RPMI7951 (cell line): ENCODE results near the gene PRODH2. TPM values are rescaled to one million over a fixed set of nuclear protein-coding genes. Genes with fewer than 3 reads are reported as not detected.

Experiments
- DNase-seq: peaks from one replicate; pipeline ENCODE4 v3.0.0-alpha.2; 2012; ENCODE audit warnings: low read depth
- total RNA-seq: library from RNA; depleted of rRNA; stranded (reverse); fragments of >200 nt; shearing (Covaris generic); gene quantifications from 2 replicates; pipeline ENCODE4 v1.2.3, GENCODE V29; 2014; rRNA removed

Gene PRODH2
- total RNA-seq, 1 experiment from 2014 or later: not detected

DNA sequence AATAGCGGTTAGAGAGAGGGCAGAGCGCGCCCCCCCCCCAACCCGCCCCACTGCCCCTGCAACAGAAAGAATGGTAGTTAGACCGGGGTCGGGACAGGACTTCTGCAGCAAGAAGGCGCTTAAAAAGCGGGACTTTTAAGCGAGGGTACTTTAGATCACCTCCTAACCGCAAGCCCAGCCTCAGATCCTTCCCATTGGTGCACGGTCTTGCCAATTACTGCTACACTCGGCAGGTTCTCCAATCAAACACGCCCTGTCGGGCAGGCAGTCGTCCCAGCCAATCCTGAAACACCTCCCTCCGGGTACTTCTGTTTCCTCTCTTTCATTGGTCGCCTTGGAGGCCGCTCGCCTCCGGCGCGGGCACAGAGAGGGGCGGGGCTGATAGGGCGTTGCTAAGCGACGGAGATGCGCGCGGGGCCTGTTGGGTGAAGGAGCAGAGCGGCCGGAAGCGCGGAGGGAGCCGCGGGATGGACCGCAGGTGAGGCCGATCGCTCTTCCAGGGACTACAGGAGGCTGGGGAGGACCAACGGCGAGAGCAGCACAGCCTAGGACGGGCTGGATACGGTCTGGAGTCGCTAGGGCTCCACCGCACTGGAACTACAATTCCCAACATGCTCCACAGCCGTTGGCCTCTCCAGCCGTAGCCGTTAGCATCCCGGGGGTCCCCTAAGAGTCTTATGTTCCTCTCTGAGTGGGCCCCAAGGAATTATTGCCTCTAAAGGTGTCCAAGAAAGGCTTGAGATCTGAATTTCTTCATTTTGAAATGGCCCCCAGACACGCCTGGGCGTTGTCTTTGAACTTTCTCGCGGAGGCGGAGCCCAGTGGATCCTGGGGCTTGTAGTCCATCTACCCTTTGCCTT lies 54.7 kb downstream of the PRODH2 start, which contains the start of gene PROSER3:
Gene PROSER3 (plus strand): TSS at position 428 of the 860 bp plus-strand sequence. CDS start 40 bp downstream, at position 468.
- peak; percentile 100 for DNase-seq

DNA sequence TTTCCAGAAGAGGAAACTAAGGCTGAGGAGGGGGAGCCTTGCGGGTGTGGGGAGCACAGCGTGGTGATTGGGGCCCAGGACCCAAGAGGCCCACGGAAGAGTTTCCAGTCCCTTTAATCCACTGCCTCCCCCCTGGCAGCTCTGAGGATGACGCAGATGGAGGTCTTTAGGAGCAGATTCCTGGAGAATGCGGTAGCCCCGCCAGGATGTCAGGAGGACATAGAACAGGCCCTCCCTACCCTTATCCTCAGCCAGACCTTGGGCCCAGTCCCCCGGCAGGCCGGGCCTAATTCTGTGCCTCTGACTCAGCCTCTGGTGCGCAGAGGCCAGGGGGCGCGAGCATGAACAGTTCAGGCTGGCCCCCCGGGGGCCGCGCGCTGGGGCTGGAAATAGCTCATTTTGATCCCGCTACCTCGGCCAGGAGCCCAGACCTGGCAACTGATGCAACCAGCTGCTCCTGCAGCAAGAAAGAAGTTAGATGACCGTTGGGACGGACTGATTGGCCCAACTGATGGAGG lies 55.4 kb downstream of the PRODH2 start:
- peak; percentile 88 for DNase-seq

DNA sequence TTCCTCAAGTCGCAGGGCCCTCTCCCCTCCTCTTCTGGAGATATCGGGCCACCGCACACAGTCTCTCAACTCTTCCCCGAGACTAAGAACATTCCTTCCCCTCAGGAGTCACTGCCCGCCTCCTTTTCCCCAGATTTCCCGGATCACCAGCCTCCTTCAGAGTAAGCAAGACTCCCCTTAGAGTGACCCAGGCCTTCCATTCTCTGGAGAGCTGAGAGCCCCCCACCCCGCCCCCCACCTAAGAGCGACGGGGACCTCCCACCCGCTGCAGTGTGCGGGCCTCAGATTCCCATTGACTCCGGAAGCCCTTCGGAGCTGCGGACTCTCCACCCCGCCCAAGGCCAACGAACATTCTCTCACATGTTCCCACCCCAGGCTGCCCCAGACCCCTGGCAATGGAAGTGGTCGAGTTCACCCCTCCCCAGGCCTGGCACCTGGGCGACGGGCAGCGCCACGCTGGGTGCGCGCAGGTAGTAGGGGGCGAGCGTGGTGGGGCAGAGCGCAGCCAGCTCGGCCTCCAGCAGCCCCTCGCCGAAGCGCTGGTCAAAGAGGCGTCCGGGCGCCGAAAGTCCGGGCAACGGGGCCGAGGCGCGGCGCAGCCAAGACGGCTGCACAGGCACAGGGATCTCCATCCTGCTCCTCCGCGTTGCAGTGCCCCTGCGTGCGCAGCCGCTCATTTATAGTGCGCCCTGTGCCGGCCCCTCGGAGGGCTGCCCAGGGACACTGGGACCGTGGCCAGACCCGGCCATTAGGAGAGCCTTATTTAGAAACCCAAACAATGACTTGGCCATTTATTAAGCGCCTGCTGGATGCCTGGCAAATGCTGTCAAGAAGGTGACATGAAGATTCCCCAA lies 56.0 kb downstream of the PRODH2 start, which contains the start of gene HSPB6:
Gene HSPB6 (minus strand): TSS at position 653 of the 854 bp plus-strand sequence. CDS start 21 bp downstream, at position 632.
- peak; percentile 37 for DNase-seq

DNA sequence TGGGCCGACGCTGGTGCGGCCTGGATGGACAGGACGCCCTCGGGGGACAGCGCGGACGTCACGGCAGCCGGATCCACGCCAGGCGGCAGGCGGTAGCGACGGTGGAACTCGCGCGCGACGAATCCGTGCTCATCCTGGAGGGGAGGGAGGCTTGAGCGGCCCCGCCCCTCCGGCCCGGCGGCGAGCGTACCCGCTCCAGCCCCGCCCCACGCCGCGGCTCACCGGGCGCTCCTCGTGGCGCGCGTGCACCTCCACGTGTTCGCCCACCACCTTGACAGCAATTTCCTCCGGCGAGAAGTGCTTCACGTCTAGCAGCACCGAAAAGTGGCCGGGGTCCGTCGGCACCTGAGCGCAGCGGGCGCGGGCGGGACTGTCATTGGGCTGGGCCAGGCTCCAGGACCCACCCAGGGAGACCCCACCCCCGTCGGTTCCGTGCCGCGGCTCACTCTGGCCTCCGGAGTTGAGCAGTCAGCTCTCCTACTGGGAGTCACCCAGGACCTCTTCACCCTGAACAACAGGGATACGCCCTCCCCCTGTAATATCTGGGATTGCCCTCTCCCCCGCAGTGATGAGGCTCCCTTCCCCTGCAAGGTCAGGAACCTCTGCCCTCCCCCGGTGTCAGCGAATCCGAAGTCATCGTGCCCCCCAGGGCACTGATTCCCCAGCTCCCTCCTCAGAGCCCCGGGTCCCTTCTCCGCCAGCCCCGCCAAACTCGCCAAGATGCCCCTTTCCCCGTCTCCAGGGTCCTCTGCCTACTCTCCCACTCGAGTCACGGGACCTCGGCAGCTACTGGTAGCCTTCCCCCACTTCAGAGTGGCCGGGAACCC lies 56.9 kb downstream of the PRODH2 start:
- DNase-seq: no peak

DNA sequence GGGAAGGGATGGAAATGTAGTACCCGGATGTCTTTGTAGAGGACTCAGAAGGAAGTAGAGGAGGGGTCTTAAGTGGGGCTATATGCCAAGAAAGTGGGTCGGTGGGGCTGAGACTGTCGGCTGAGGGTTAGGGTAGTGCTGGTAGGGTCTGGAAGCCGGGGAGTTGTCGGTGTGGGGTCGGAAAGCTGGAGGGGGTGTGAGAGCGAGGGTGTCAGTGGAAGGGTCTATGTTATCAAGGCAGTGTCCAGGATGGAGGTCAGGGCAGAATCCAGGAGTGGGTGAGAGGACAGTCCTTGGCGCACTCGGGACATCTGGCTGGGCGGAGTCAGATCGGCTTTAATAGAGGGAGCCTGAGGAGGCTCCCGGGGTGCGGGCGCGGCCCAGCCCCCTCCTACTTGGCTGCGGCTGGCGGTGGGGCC lies 57.5 kb downstream of the PRODH2 start:
- no peak for DNase-seq

DNA sequence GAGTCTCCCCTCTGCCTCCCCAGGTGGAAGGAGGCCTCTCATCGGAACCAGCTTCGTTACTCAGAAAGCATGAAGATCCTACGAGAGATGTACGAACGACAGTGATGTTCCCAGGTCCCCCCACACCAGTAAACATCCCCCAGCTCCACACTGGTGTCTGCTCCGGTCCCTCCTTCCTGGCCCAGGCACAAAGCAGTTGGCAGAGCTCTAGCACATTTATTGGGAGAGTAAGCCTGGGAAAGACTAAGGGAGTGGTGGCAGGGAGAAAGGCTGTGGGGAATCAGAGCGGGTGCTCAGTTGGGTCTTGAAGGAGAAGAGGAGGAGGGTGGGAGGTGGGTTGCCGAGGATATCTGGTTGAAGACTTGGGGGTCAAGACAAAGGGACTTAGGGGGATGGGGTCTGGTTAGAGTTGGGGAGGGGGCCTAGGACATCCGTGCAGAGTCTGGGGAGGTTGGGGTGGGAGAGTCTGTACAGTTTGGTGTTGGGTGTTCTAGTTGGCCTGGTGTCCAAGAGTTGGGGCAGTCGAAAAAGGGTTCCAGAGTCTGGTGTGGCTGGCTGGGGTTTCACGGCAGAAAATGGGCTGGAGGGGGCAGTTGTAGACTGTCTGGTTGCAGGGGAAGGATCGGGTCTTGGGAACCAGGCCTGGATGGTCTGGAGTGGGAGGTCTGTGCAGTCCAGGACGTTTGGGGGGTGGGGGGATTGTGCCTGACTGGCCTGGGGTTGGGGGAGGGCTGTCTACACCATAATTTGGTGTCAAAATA lies 58.1 kb downstream of the PRODH2 start:
- no peak for DNase-seq

DNA sequence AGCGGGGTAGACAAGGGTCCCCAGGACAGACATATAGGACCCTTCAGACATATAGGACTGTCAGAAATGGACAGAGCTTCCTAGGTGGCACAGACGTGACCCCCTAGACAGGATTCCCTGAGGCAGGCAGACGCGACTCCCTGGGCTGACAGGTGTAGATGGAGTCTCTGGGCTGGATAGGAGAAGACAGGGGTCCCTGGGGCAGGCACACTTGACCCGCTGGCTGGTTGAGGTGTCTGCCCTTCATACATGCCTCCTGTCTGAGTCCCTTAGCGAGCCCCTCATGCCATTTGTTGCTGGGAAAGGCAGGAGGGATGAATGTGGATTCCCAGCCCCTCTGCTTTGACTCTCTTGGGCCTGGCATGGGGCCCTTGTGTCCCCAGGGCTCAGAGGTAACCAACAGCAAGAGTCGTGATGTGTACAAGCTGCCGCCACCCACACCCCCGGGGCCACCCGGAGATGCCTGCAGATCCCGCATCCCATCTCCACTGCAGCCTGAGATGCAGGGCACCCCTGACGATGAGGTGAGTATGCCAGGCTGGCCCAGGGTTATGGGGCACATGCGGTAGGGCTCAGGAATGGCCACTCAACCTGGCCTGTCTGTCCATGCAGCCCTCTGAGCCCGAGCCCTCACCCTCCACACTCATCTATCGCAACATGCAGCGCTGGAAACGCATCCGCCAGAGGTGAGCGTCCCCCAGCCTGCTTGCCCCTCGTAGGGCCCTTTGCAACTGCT lies 58.8 kb downstream of the PRODH2 start:
- no peak for DNase-seq

DNA sequence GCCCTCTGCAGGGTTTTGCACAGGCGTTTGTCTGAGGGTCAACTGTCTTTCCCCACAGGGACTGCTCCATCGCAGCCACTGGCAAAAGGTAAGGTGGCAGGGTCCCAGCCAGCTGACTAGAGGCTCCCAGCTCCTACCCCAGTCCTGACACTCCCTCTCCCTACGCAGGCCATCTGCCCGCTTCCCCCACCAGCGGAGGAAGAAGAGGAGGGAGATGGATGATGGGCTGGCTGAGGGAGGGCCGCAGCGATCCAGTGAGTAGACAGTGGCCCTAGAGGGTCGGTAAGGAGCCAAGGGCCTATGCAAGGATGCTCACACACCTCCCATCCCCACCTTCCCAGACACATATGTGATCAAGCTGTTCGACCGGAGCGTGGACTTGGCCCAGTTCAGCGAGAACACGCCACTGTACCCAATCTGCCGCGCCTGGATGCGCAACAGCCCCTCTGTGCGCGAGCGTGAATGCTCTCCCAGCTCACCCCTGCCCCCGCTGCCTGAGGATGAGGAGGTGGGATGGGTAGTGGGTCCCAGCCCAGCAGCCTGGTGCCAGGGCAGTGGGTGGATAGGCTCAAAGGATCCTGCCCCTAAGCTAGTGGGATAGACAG lies 59.8 kb downstream of the PRODH2 start:
- no peak for DNase-seq

DNA sequence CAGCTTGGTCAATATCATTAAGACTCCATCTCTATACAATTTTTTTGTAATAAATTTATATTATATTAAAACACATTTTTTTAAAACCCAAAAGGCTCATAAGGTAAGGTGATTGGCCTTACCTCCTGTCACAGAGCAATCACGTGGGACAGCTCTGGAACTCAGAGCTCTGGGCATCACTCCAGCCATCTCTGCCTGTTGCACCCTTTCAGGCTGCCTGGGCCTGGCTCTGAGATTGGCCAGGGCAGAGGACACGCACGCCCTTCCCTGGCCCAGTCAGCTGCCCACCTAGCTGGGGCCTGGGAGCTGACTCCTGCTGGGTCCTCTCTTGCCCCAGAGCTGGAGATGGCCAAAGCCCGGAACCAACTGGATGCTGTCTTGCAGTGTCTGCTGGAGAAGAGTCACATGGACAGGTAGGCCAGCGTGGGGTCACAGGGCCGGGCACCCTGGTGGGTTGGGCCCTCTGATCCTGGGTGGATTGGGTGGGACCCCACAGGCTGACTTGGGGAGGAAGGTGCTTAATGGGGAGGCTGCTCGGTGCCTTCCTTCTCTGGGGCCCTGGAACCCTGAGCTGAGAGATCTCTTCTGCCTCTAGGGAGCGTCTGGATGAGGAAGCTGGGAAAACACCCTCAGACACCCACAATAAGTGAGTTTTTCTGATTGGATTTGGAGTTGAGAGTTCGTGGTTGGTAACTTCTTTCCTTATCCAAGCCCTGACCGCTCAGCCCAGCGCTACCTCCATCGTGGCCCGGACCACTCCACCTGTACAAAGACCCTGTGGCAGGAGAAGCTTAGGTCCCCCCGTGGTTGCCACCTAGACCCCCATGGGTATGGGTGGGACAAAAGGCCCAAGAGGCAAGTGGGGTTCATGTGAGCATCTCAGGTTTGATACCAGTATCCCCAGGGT lies 60.6 kb downstream of the PRODH2 start:
- DNase-seq: no peak

DNA sequence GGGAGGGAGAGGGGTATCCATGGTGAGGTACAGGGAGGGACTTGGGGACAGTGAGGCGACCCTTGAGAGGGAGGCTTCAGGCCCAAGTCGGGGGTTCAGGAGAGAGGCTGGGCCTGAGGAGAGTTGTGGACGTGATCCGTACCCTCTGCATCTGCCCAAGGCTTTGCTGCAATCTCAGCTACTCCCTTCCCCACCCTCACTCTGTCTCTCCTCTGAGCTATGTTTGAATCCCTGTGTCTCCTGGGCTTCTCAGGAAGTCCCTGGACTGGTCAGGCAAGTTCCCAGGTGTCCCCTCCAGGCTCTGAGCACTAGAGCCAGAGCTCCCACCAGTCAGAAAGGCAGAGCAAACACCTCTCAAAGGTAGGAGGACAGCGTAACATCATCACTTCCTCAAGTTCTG lies 62.5 kb downstream of the PRODH2 start:
- no peak for DNase-seq

Other genes starting within 250 kb of the PRODH2 start
- 0.12 TPM in 1 of 2 replicates, not detected in the other for gene ATP4A, start 249.2 kb downstream of the PRODH2 start, total RNA-seq
- not detected in 2 replicates for gene PMIS2, start 226.7 kb downstream of the PRODH2 start, total RNA-seq
- gene HAUS5, start 200.1 kb downstream of the PRODH2 start, total RNA-seq: 9.7 and 9.8 TPM in 2 replicates
- gene RBM42, start 183.8 kb downstream of the PRODH2 start, total RNA-seq: 90.8 and 103 TPM in 2 replicates
- gene ETV2, start 171.1 kb downstream of the PRODH2 start, total RNA-seq: 0.39 and 1.1 TPM in 2 replicates
- gene COX6B1, start 164.5 kb downstream of the PRODH2 start, total RNA-seq: 619 and 745 TPM in 2 replicates
- gene UPK1A, start 146.3 kb downstream of the PRODH2 start, total RNA-seq: 0.29 TPM in 1 of 2 replicates, not detected in the other
- gene ZBTB32, start 108.3 kb downstream of the PRODH2 start, total RNA-seq: not detected in 2 replicates
- 6.8 and 7.4 TPM in 2 replicates for gene KMT2B, start 94.8 kb downstream of the PRODH2 start, total RNA-seq
- 4.2 and 6.8 TPM in 2 replicates for gene IGFLR1, start 70.4 kb downstream of the PRODH2 start, total RNA-seq
- gene U2AF1L4, start 67.4 kb downstream of the PRODH2 start, total RNA-seq: 9.4 and 20.5 TPM in 2 replicates
- 130 and 159 TPM in 2 replicates for gene PSENEN, start 67.2 kb downstream of the PRODH2 start, total RNA-seq
- 22.0 and 22.3 TPM in 2 replicates for gene LIN37, start 64.3 kb downstream of the PRODH2 start, total RNA-seq
- 0.10 TPM in 1 of 2 replicates, not detected in the other for gene HSPB6, start 55.8 kb downstream of the PRODH2 start, total RNA-seq
- gene PROSER3, start 54.7 kb downstream of the PRODH2 start, total RNA-seq: 8.4 and 10.7 TPM in 2 replicates
- 2.3 and 5.0 TPM in 2 replicates for gene ARHGAP33, start 37.3 kb downstream of the PRODH2 start, total RNA-seq
- gene NPHS1, start 39.7 kb upstream of the PRODH2 start, total RNA-seq: not detected in 2 replicates
- 0.10 TPM in 1 of 2 replicates, not detected in the other for gene KIRREL2, start 44.1 kb upstream of the PRODH2 start, total RNA-seq
- gene APLP1, start 55.7 kb upstream of the PRODH2 start, total RNA-seq: 15.3 and 18.9 TPM in 2 replicates
- 3.7 and 7.1 TPM in 2 replicates for gene NFKBID, start 87.7 kb upstream of the PRODH2 start, total RNA-seq
- 1.9 TPM in 1 of 2 replicates, not detected in the other for gene HCST, start 89.7 kb upstream of the PRODH2 start, total RNA-seq
- not detected in 2 replicates for gene TYROBP, start 95.5 kb upstream of the PRODH2 start, total RNA-seq
- gene LRFN3, start 123.5 kb upstream of the PRODH2 start, total RNA-seq: 4.2 and 5.5 TPM in 2 replicates
- gene SDHAF1, start 182.3 kb upstream of the PRODH2 start, total RNA-seq: 25.8 and 34.0 TPM in 2 replicates
- not detected in 2 replicates for gene SYNE4, start 196.0 kb upstream of the PRODH2 start, total RNA-seq
- 34.1 and 39.8 TPM in 2 replicates for gene ALKBH6, start 201.4 kb upstream of the PRODH2 start, total RNA-seq
- gene CLIP3, start 220.0 kb upstream of the PRODH2 start, total RNA-seq: 1.7 and 2.0 TPM in 2 replicates
- 5.4 and 5.9 TPM in 2 replicates for gene THAP8, start 241.4 kb upstream of the PRODH2 start, total RNA-seq
- 16.1 and 17.0 TPM in 2 replicates for gene WDR62, start 242.1 kb upstream of the PRODH2 start, total RNA-seq